ENCODE measurements around the gene TP53BP2.

- TF ChIP-seq CBFB (IDR thresholded peaks at IDR 0.05; ENCODE audit: low read depth), result no peak
- TF ChIP-seq SMC3 (IDR thresholded peaks at IDR 0.05; ENCODE audit: borderline replicate concordance, low read length), result no peak
Measured at GRCh38 chr1:223828162-223828848, 17.4 kb downstream of the TP53BP2 start.

Data from GM12878 (cell line).